Sigmoid colon (tissue), 4 donors: ENCODE results near the gene SEC16B.

Source experiments
- EP300 ChIP-seq, 4 donors: sonication (generic); formaldehyde crosslinking; IDR thresholded peaks; one replicate each; pipeline ENCODE4 v1.6.1; 2017; ENCODE audit warnings: antibody characterized with exemption in 4 of 4
- POLR2A ChIP-seq, 2 donors: fragments of 450-650 bp; IDR thresholded peaks; one replicate each; pipeline ENCODE4 v1.6.1; 2016; ENCODE audit warnings: antibody characterized with exemption in 2 of 2, mild to moderate bottlenecking in 2 of 2, moderate library complexity in 2 of 2
- POLR2AphosphoS5 ChIP-seq, 4 donors: sonication (generic); formaldehyde crosslinking; IDR thresholded peaks; one replicate each; pipeline ENCODE4 v1.6.1; 2017; ENCODE audit warnings: antibody characterized with exemption in 4 of 4
- TF ChIP-seq, protein P1 (sequence below), 4 experiments: fragments of 450-650 bp in 3 of 4; fragments of 200-600 bp in 1 of 4; IDR thresholded peaks; one replicate each; pipeline ENCODE4 v1.5.1; 2016 to 2019; ENCODE audit warnings: antibody characterized with exemption in 4 of 4, mild to moderate bottlenecking in 3 of 4, moderate library complexity in 2 of 4

DNA sequence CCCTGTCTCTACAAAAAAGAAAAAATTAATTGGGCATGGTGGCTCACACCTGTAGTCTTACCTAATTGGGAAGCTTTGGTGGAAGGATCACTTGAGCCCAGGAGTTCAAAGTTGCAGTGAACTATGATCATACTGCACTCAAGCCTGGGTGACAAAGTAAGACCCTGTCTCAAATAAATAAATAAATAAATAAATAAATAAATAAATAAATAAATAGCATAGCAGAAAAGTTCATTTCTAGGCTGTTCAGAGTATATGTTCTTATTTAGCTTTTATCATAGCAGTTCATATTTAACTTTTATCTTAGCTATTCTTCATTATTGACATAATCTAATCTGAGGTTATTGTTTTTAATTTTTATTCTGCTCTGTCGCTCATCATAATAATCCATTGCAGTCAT is 8.7 kb upstream of the SEC16B start:
- TF ChIP-seq POLR2AphosphoS5 (IDR thresholded peaks at IDR 0.05) (no peak), POLR2A (IDR thresholded peaks at IDR 0.05) (no peak), EP300 (IDR thresholded peaks at IDR 0.05) (no peak)
- TF ChIP-seq, protein P1, sequence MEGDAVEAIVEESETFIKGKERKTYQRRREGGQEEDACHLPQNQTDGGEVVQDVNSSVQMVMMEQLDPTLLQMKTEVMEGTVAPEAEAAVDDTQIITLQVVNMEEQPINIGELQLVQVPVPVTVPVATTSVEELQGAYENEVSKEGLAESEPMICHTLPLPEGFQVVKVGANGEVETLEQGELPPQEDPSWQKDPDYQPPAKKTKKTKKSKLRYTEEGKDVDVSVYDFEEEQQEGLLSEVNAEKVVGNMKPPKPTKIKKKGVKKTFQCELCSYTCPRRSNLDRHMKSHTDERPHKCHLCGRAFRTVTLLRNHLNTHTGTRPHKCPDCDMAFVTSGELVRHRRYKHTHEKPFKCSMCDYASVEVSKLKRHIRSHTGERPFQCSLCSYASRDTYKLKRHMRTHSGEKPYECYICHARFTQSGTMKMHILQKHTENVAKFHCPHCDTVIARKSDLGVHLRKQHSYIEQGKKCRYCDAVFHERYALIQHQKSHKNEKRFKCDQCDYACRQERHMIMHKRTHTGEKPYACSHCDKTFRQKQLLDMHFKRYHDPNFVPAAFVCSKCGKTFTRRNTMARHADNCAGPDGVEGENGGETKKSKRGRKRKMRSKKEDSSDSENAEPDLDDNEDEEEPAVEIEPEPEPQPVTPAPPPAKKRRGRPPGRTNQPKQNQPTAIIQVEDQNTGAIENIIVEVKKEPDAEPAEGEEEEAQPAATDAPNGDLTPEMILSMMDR (IDR thresholded peaks at IDR 0.05) = no peak
